Body of pancreas (tissue), 4 donors: ENCODE measurements around the gene MYO1B. TPM values are rescaled to one million over a fixed set of nuclear protein-coding genes. Genes with fewer than 3 reads are reported as not detected.

Experiments used
- ATAC-seq: fragments of 150-250 bp; one replicate; pipeline ENCODE4 v1.9.1; 2016
- DNase-seq, 4 donors: peaks; one replicate each; pipeline ENCODE4 v3.0.0-alpha.2; 2019
- H3K27ac ChIP-seq, 4 donors: fragments of 200-600 bp; sonication (generic); 1 replicate in 3 of 4; 2 replicates in 1 of 4; pipeline versions ENCODE4 v1.5.1 to v1.6.1; 2016 to 2019; ENCODE audit warnings: mild to moderate bottlenecking in 1 of 4, mixed read lengths in 1 of 4, moderate library complexity in 1 of 4
- H3K27me3 ChIP-seq, 2 donors: fragments of 200-600 bp; sonication (generic); one replicate each; pipeline ENCODE4 v1.6.0; 2016; ENCODE audit warnings: mild to moderate bottlenecking in 1 of 2
- H3K36me3 ChIP-seq, 2 donors: fragments of 200-600 bp; sonication (generic); replicated peaks in 1 of 2; 2 replicates each; pipeline ENCODE4 v1.5.1; 2016; ENCODE audit warnings: low read depth in 2 of 2; ENCODE audit not compliant: insufficient read depth in 1 of 2
- H3K4me1 ChIP-seq: fragments of 200-600 bp; sonication (generic); one replicate; pipeline ENCODE4 v1.6.0; 2016
- H3K4me3 ChIP-seq, 2 donors: fragments of 200-600 bp; sonication (generic); 1 replicate in 1 of 2; 2 replicates in 1 of 2; pipeline ENCODE4 v1.5.1; 2016 to 2019
- H3K9me3 ChIP-seq, 3 donors: fragments of 200-600 bp; sonication (generic); 1 replicate in 2 of 3; 2 replicates in 1 of 3; pipeline ENCODE4 v1.5.1; 2016
- POLR2A ChIP-seq, 3 donors: fragments of 450-650 bp; IDR thresholded peaks; one replicate each; pipeline ENCODE4 v1.6.1; 2016; ENCODE audit warnings: antibody characterized with exemption in 3 of 3, mild to moderate bottlenecking in 2 of 3
- WGBS, 2 donors: methylation state at CpG; one replicate each; pipeline ENCODE4 v1.1.5; 2017; 5-methylcytosine and 5-hydroxymethylcytosine counted together
- intact Hi-C: fragments of 100-400 bp; cut with DNase I; formaldehyde crosslinking; loops from one replicate; pipeline ENCODE4 v1.15.1; 2023
- total RNA-seq, 2 donors: library from RNA; depleted of rRNA; stranded (reverse); fragments of >200 nt; gene quantifications; one replicate each; pipeline ENCODE4 v1.1.0, GENCODE V29; 2016
- TF ChIP-seq, protein P1 (sequence below), 7 experiments: fragments of 450-650 bp in 4 of 7; fragments of 200-600 bp in 3 of 7; sonication (generic) in 3 of 7; IDR thresholded peaks; one replicate each; pipeline ENCODE4 v1.5.1; 2016 to 2019; ENCODE audit warnings: antibody characterized with exemption in 7 of 7

Gene MYO1B
- total RNA-seq, 2 donors from 2014 or later: 68.0 to 77.8 TPM

DNA sequence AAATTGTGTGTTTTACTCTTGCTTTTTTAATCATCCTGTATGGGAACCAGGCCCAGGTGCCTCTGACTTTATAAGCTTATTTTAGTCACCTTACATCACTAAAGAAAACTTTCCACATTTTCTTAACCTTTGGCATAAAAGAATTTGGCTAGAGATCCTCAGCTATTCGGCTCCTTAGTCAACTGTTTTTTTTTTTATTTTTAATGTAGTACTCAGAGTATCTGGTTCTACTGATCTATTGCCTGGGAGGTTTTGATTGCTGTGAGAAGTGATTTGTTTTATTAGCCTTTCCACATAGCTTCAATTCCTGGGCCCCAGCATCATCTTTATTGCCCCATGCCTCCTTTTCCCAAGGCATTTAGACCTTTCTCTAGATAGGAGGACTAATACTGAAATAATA lies 121.0 kb downstream of the MYO1B start:
- Histone ChIP-seq H3K36me3 (peaks cover 0 to 9% of the 10 kb centered on the region in 2 donors), H3K27me3 (no peaks in the 10 kb centered on the region), H3K9me3 (no peaks in the 10 kb centered on the region), H3K4me1 (no peaks in the 10 kb centered on the region), H3K4me3 (no peak overlapping the region), H3K27ac (no peak overlapping the region)
- WGBS, 2 donors: 29 to 33% methylated on average over 1 of the region's 1 CpG
- TF ChIP-seq, protein P1, sequence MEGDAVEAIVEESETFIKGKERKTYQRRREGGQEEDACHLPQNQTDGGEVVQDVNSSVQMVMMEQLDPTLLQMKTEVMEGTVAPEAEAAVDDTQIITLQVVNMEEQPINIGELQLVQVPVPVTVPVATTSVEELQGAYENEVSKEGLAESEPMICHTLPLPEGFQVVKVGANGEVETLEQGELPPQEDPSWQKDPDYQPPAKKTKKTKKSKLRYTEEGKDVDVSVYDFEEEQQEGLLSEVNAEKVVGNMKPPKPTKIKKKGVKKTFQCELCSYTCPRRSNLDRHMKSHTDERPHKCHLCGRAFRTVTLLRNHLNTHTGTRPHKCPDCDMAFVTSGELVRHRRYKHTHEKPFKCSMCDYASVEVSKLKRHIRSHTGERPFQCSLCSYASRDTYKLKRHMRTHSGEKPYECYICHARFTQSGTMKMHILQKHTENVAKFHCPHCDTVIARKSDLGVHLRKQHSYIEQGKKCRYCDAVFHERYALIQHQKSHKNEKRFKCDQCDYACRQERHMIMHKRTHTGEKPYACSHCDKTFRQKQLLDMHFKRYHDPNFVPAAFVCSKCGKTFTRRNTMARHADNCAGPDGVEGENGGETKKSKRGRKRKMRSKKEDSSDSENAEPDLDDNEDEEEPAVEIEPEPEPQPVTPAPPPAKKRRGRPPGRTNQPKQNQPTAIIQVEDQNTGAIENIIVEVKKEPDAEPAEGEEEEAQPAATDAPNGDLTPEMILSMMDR (IDR thresholded peaks at IDR 0.05): no peak
- no peak for TF ChIP-seq POLR2A (IDR thresholded peaks at IDR 0.05)
- intact Hi-C loops: no loop called here
- ATAC-seq (peak; percentile 27), DNase-seq (no peak)

DNA sequence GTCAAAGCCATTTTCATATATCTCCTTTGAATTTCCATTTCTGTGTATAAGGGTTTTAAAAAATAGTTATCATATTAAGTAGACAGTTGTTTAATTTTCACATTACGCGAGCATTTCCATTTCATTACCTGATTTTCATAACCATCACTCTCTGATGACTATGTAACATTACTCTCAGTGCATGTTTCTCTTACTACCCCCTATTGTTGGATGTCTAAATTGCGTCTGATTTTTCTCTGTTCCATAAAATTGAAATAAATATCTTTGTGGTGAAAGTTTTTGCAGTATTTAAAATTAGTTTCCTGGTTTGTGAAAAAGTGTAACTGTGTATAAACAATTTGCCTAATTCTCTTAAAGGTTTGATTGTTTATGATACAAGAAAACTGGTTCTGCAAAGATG lies 123.8 kb downstream of the MYO1B start:
- Histone ChIP-seq H3K4me3 (no peak overlapping the region), H3K9me3 (no peaks in the 10 kb centered on the region), H3K27me3 (no peaks in the 10 kb centered on the region), H3K27ac (no peak overlapping the region), H3K36me3 (peaks cover 0 to 11% of the 10 kb centered on the region in 2 donors), H3K4me1 (no peaks in the 10 kb centered on the region)
- ATAC-seq (no peak), DNase-seq (no peak)
- TF ChIP-seq, protein P1 (IDR thresholded peaks at IDR 0.05): peak in 3 of 7 experiments; percentile 27 to 34 (median 29)
- TF ChIP-seq POLR2A (IDR thresholded peaks at IDR 0.05): no peak
- intact Hi-C loops: no loop called here
- 61 to 81% methylated on average over 3 of the region's 3 CpGs for WGBS, 2 donors

DNA sequence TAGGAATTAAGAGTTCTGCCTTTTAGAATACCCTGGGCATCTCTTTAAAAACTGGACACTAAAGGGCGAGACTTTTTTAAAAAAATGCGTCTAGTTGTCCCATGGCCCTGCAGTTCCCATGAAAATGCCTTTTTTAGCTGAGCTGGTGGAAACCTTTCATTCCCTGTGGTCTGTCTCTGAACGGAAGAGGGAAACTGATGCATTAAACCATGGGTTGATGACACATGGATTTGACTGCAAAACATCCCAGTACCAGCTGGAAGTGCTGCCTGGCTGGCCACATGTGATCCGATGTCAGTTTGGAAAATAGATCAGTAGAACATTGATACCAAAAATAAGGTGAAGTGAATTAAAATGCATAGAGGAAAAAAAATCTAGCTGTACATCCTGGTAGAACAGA lies 129.2 kb downstream of the MYO1B start:
- H3K27ac ChIP-seq: no peak overlapping the region
- no peaks in the 10 kb centered on the region for H3K27me3 ChIP-seq
- WGBS, 2 donors: 94 to 96% methylated on average over 4 of the region's 4 CpGs
- intact Hi-C loops: no loop called here
- no peak for TF ChIP-seq POLR2A (IDR thresholded peaks at IDR 0.05)
- TF ChIP-seq, protein P1 (IDR thresholded peaks at IDR 0.05): no peak
- no peak overlapping the region for H3K4me3 ChIP-seq
- no peak for ATAC-seq
- no peaks in the 10 kb centered on the region for H3K9me3 ChIP-seq
- H3K36me3 ChIP-seq: peaks cover 0 to 2% of the 10 kb centered on the region in 2 donors
- peaks cover 24% of the 10 kb centered on the region for H3K4me1 ChIP-seq
- DNase-seq: no peak

DNA sequence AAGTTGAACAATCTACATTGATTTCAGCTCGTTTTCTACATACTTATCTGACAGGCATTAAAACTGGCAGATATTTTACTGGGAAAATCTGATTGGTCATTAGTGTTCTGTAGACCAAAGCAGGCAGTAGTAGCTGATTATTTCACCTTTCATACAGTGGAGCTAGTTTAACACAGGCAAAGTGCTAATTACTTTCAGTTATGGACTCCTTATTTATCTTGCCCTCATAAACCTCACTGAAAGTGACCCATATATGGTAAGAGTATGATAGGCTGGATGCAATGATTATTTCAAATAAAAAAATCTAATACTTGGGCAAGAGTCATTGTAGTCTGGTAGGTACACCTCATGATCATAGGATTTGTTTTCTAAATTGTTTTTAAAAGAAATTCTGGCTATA lies 129.7 kb downstream of the MYO1B start:
- peaks cover 0 to 2% of the 10 kb centered on the region in 2 donors for H3K36me3 ChIP-seq
- 41 to 50% methylated on average over 1 of the region's 1 CpG for WGBS, 2 donors
- H3K27me3 ChIP-seq: no peaks in the 10 kb centered on the region
- no peak overlapping the region for H3K27ac ChIP-seq
- H3K9me3 ChIP-seq: no peaks in the 10 kb centered on the region
- no peak overlapping the region for H3K4me3 ChIP-seq
- H3K4me1 ChIP-seq: peaks cover 29% of the 10 kb centered on the region
- ATAC-seq: no peak
- intact Hi-C loops: no loop called here
- DNase-seq: no peak
- TF ChIP-seq, protein P1 (IDR thresholded peaks at IDR 0.05): no peak
- TF ChIP-seq POLR2A (IDR thresholded peaks at IDR 0.05): no peak

DNA sequence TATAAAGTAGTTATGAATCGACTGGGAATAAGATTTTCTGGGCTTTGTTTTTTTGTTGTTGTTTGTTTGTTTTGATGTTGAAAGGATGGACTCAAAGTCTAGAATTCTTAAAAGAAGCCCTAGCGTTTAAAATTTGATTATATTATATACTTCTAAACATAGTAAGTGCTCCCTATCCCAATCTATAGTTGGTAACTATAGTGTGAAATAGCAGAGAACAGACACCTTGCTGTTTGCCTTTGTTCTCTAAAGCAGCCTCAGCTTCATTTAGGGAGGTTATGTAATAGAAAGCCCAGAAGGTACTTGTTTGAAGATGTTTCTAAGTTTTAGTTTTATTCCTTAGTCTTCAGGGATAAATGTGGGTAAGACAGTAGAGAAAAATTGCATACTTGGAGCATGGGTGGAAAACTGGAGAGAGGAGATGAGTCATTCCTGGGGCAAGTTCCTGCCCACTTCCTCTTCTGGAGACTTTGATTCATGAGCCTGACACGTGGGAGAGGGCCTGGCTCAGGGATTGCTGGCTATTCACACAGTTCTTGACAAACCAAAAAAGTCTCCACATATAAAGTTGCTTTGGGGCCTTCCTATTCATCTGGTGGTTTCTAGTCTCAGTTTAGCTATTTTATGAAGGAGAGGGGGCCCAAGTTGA lies 131.9 kb downstream of the MYO1B start:
- H3K36me3 ChIP-seq: peaks cover 0 to 2% of the 10 kb centered on the region in 2 donors
- no peaks in the 10 kb centered on the region for H3K27me3 ChIP-seq
- DNase-seq (peak; percentile 67 to 85 (median 75)), ATAC-seq (peak; percentile 99)
- H3K4me1 ChIP-seq: peaks cover 36% of the 10 kb centered on the region
- intact Hi-C loops: no loop called here
- H3K4me3 ChIP-seq: no peak overlapping the region
- peak overlapping the region in 3 of 4 donors; percentile 53 to 69 (median 63) for H3K27ac ChIP-seq
- TF ChIP-seq, protein P1 (IDR thresholded peaks at IDR 0.05): no peak
- no peak for TF ChIP-seq POLR2A (IDR thresholded peaks at IDR 0.05)
- 57 to 58% methylated on average over 3 of the region's 3 CpGs for WGBS, 2 donors
- no peaks in the 10 kb centered on the region for H3K9me3 ChIP-seq
